Heart left ventricle (tissue), 16 donors: ENCODE measurements around the gene CAPZA1. TPM values are rescaled to one million over a fixed set of nuclear protein-coding genes. Genes with fewer than 3 reads are reported as not detected.

Source experiments
- ATAC-seq, 4 donors: fragments of 200-7000 bp; cut with Tn5 transposase; one replicate each; pipeline ENCODE4 v1.9.1; 2020 to 2022; ENCODE audit warnings: moderate library complexity in 4 of 4, mild to moderate bottlenecking in 3 of 4, moderate number of reproducible peaks in 1 of 4
- DNase-seq, 5 donors: peaks; one replicate each; pipeline ENCODE4 v3.0.0-alpha.2; 2020
- H3K27ac ChIP-seq, 12 donors: fragments of 200-600 bp; sonication (generic) in 4 of 12; one replicate each; pipeline versions ENCODE4 v1.5.0 to v1.8.0; 2016 to 2022; ENCODE audit warnings: mild to moderate bottlenecking in 2 of 12
- H3K27me3 ChIP-seq, 9 donors: fragments of 200-600 bp; sonication (generic) in 2 of 9; one replicate each; pipeline versions ENCODE4 v1.5.1 to v1.8.0; 2016 to 2022; ENCODE audit warnings: mild to moderate bottlenecking in 3 of 9
- H3K36me3 ChIP-seq, 9 donors: fragments of 200-600 bp; sonication (generic) in 2 of 9; one replicate each; pipeline versions ENCODE4 v1.5.0 to v1.8.0; 2018 to 2022; ENCODE audit warnings: mild to moderate bottlenecking in 2 of 9
- H3K4me1 ChIP-seq, 12 donors: fragments of 200-600 bp; sonication (generic) in 4 of 12; one replicate each; pipeline versions ENCODE4 v1.5.0 to v1.8.0; 2016 to 2022; ENCODE audit warnings: mild to moderate bottlenecking in 3 of 12
- H3K4me3 ChIP-seq, 12 donors: fragments of 200-600 bp; sonication (generic) in 4 of 12; one replicate each; pipeline versions ENCODE4 v1.5.0 to v1.8.0; 2017 to 2022; ENCODE audit warnings: mild to moderate bottlenecking in 9 of 12, moderate library complexity in 4 of 12
- H3K9me3 ChIP-seq, 12 donors: fragments of 200-600 bp; sonication (generic) in 4 of 12; one replicate each; pipeline versions ENCODE4 v1.5.0 to v1.8.0; 2016 to 2022; ENCODE audit warnings: mild to moderate bottlenecking in 1 of 12
- CTCF ChIP-seq, 12 donors: fragments of 200-600 bp; sonication (generic) in 4 of 12; IDR thresholded peaks; one replicate each; pipeline versions ENCODE4 v1.5.0 to v1.8.0; 2018 to 2022; ENCODE audit warnings: antibody characterized with exemption in 12 of 12, mild to moderate bottlenecking in 5 of 12
- POLR2A ChIP-seq, 2 donors: fragments of 450-650 bp; IDR thresholded peaks; one replicate each; pipeline ENCODE4 v1.6.1; 2017; ENCODE audit warnings: antibody characterized with exemption in 2 of 2, mild to moderate bottlenecking in 2 of 2, moderate library complexity in 2 of 2
- WGBS, 4 donors: extraction: QIAGEN DNeasy Blood & Tissue Kit in 2 of 4; methylation state at CpG; one replicate each; pipeline versions ENCODE4 v1.1.5 to v1.1.7; 2013 to 2018; 5-methylcytosine and 5-hydroxymethylcytosine counted together
- intact Hi-C, 10 donors: fragments of 100-400 bp; cut with DNase I; formaldehyde crosslinking; loops; one replicate each; pipeline versions ENCODE4 v1.11.1 to v1.14.2; 2022
- polyA plus RNA-seq, 2 donors: library from polyadenylated mRNA; stranded (reverse); fragments of 200-250 nt; gene quantifications; one replicate each; pipeline ENCODE4 v1.2.3, GENCODE V29; 2013
- total RNA-seq, 9 donors: library from RNA; depleted of rRNA in 2 of 9; stranded (reverse); fragments of >200 nt in 2 of 9; fragmentation: NEBNext Ultra II Directional in 3 of 9; extraction: Animal tissue kit (Norgen Biotek cat#: 25700) in 3 of 9; gene quantifications; one replicate each; pipeline versions ENCODE4 v1.1.0 to v1.2.4, GENCODE V29; 2016 to 2023
- donor health status: ischemic (EF 13 %, LVEDD 7.1; RV severe dilation, severe dysfunction).
- donor health status: healthy with polysubstance abuse.
- donor health status: DM: no; HTN: yes; CAD: no.
- donor health status: DM: no; HTN: no; CAD: no.
- donor health status: ischemic (EF 25% LVEDD 6.9; RV normal size, moderate dysfunction).
- donor health status: ischemic (EF 25% LVEDD 5.7; RV mildly dilated, moderate dysfunction).
- donor health status: healthy.
- donor health status: DM: yes; HTN: yes; CAD: no.
- donor health status: ischemic (EF 35%, LVEDD 5.7; RV mildly dilated, moderate dysfunction).
- donor health status: nonischemic (EF 11% LVEDD 7.7; RV severe dilation, severe dysfunction).
- donor health status: DM: yes; HTN: yes; CAD: no.
- donor health status: PGD.
- donor health status: ischemic (EF 29% LVEDD 5.4; RV normal size, mild dysfunction).
- donor health status: nonischemic (EF 23%, LVEDD 6.1; RV moderate dilation, normal function).

CAPZA1 gene
- total and polyA plus RNA-seq, 11 donors = 17.0 to 98.4 (median 32.6) TPM

GRCh38 chr1:112708002-112708448, 88.4 kb downstream of the CAPZA1 start:
- no peaks in the 10 kb centered on the region for H3K9me3 ChIP-seq
- DNase-seq (no peak), ATAC-seq (no peak)
- peak overlapping the region in 1 of 12 donors; percentile 75 for H3K4me3 ChIP-seq
- no peaks in the 10 kb centered on the region for H3K27me3 ChIP-seq
- H3K36me3 ChIP-seq = peaks cover 0 to 17% (median 8%) of the 10 kb centered on the region in 9 donors
- TF ChIP-seq POLR2A (IDR thresholded peaks at IDR 0.05) (no peak), CTCF (IDR thresholded peaks at IDR 0.05) (no peak)
- peaks cover 3 to 39% (median 30%) of the 10 kb centered on the region in 12 donors for H3K4me1 ChIP-seq
- intact Hi-C loops = loop anchor here in 9 of 10 donors (5.0 to 10.0 kb wide), 6 partner anchors 36 to 316 kb away; partner anchors contain the start of genes WNT2B (in 4 of the 9), CTTNBP2NL (in 1 of the 9) and MOV10 (in 1 of the 9)
- WGBS, 4 donors = 74 to 85% (median 78%) methylated on average over 6 of the region's 6 CpGs
- peak overlapping the region in 8 of 12 donors; percentile 94 to 100 (median 99) for H3K27ac ChIP-seq

GRCh38 chr1:112708489-112708888, 88.9 kb downstream of the CAPZA1 start:
- DNase-seq (no peak), ATAC-seq (no peak)
- Histone ChIP-seq H3K4me3 (no peak overlapping the region), H3K27me3 (no peaks in the 10 kb centered on the region), H3K4me1 (peaks cover 3 to 38% (median 26%) of the 10 kb centered on the region in 12 donors), H3K36me3 (peaks cover 0 to 13% (median 3%) of the 10 kb centered on the region in 9 donors), H3K9me3 (no peaks in the 10 kb centered on the region), H3K27ac (no peak overlapping the region)
- TF ChIP-seq CTCF (IDR thresholded peaks at IDR 0.05) (no peak), POLR2A (IDR thresholded peaks at IDR 0.05) (no peak)
- 95 to 98% (median 96%) methylated on average over 3 of the region's 3 CpGs for WGBS, 4 donors
- intact Hi-C loops = loop anchor here in 9 of 10 donors (5.0 to 10.0 kb wide), 6 partner anchors 36 to 316 kb away; partner anchors contain the start of genes WNT2B (in 4 of the 9), CTTNBP2NL (in 1 of the 9) and MOV10 (in 1 of the 9)

GRCh38 chr1:112710159-112710558, 90.5 kb downstream of the CAPZA1 start:
- WGBS, 4 donors = 90 to 96% (median 94%) methylated on average over 6 to 7 of the region's 7 CpGs
- intact Hi-C loops = loop anchor here in 5 of 10 donors (5.0 to 10.0 kb wide), 4 partner anchors 175 to 965 kb away; partner anchors contain the start of gene LRIG2 (in 5 of the 5)
- TF ChIP-seq POLR2A (IDR thresholded peaks at IDR 0.05) = no peak
- DNase-seq (no peak), ATAC-seq (no peak)
- H3K27ac ChIP-seq = no peak overlapping the region
- H3K27me3 ChIP-seq = no peaks in the 10 kb centered on the region
- peaks cover 0 to 38% (median 25%) of the 10 kb centered on the region in 12 donors for H3K4me1 ChIP-seq
- peaks cover 0 to 4% (median 0%) of the 10 kb centered on the region in 9 donors for H3K36me3 ChIP-seq
- no peak overlapping the region for H3K4me3 ChIP-seq
- H3K9me3 ChIP-seq = no peaks in the 10 kb centered on the region

GRCh38 chr1:112710586-112710985, 91.0 kb downstream of the CAPZA1 start:
- Histone ChIP-seq H3K36me3 (peaks cover 0 to 4% (median 0%) of the 10 kb centered on the region in 9 donors), H3K4me3 (no peak overlapping the region), H3K9me3 (no peaks in the 10 kb centered on the region), H3K4me1 (peaks cover 0 to 33% (median 23%) of the 10 kb centered on the region in 12 donors), H3K27ac (no peak overlapping the region), H3K27me3 (no peaks in the 10 kb centered on the region)
- intact Hi-C loops = loop anchor here in 5 of 10 donors (5.0 to 10.0 kb wide), 4 partner anchors 174 to 964 kb away; partner anchors contain the start of gene LRIG2 (in 5 of the 5)
- WGBS, 4 donors = 91 to 100% (median 95%) methylated on average over 3 of the region's 3 CpGs
- TF ChIP-seq CTCF (IDR thresholded peaks at IDR 0.05) (no peak), POLR2A (IDR thresholded peaks at IDR 0.05) (no peak)
- no peak for ATAC-seq
- no peak for DNase-seq
